A549 (cell line): Measurements from ENCODE around the gene GDNF. TPM values are rescaled to one million over a fixed set of nuclear protein-coding genes. Genes with fewer than 3 reads are reported as not detected.

ENCODE experiments used
- ATAC-seq, 2 experiments: fragments of 200-7000 bp in 1 of 2; fragments of >200 bp in 1 of 2; cut with Nextera tagmentation in 1 of 2; cut with Tn5 transposase in 1 of 2; 3 replicates each; pipeline versions ENCODE4 v1.8.0 to v1.9.1; 2018 to 2020; ENCODE audit warnings: mild to moderate bottlenecking in 1 of 2, moderate library complexity in 1 of 2
- CTCF ChIA-PET: fragments of 300-600 bp; sonication (Branson Sonifier 250); formaldehyde crosslinking; extraction: SDS; loops from one replicate; lab custom pipeline; 2021; ENCODE audit warnings: antibody characterized with exemption, inconsistent platforms; lab: Yijun Ruan, JAX
- POLR2A ChIA-PET: fragments of 350-600 bp; formaldehyde crosslinking; extraction: SDS; loops from one replicate; lab custom pipeline; 2021; ENCODE audit warnings: antibody characterized with exemption, inconsistent platforms; lab: Yijun Ruan, JAX
- DNase-seq, 2 experiments: peaks; one replicate each; pipeline versions ENCODE4 v3.0.0 to v3.0.0-alpha.2; 2011 to 2016; ENCODE audit warnings: low read depth in 1 of 2, low spot score in 1 of 2
- FAIRE-seq: peaks from 2 replicates; lab custom pipeline; 2011; peaks lifted over from hg19 to GRCh38; lab: Jason Lieb, UNC
- H3K27ac ChIP-seq, 2 experiments: fragments of >200 bp; sonication (Bioruptor Twin); formaldehyde crosslinking; 3 replicates each; pipeline ENCODE4 v1.5.1; 2016 to 2017
- H3K4me1 ChIP-seq: fragments of >200 bp; sonication (Bioruptor Twin); formaldehyde crosslinking; 3 replicates; pipeline ENCODE4 v1.6.1; 2016
- H3K4me2 ChIP-seq: fragments of >200 bp; sonication (Bioruptor Twin); formaldehyde crosslinking; 3 replicates; pipeline ENCODE4 v1.6.1; 2016
- H3K4me3 ChIP-seq: fragments of >200 bp; sonication (Bioruptor Twin); formaldehyde crosslinking; 3 replicates; pipeline ENCODE4 v1.5.1; 2016
- H3K9me3 ChIP-seq: fragments of >200 bp; sonication (Bioruptor Twin); formaldehyde crosslinking; 3 replicates; pipeline ENCODE4 v1.6.1; 2016
- BHLHE40 ChIP-seq: IDR thresholded peaks from 2 replicates; pipeline ENCODE4 v1.6.1; 2012; ENCODE audit warnings: low read depth, low read length, inconsistent platforms
- CEBPB ChIP-seq, 2 experiments: fragments of >200 bp in 1 of 2; sonication (Bioruptor Twin) in 1 of 2; formaldehyde crosslinking in 1 of 2; IDR thresholded peaks; 2 replicates each; pipeline ENCODE4 v1.6.1; 2012 to 2016
- EP300 ChIP-seq, 2 experiments: fragments of >200 bp; sonication (Bioruptor Twin); formaldehyde crosslinking; IDR thresholded peaks; 2 replicates in 1 of 2; 3 replicates in 1 of 2; pipeline ENCODE4 v1.6.1; 2016 to 2017
- FOXS1 ChIP-seq: fragments of 250-450 bp; sonication (Bioruptor Pico); IDR thresholded peaks from 2 replicates; pipeline ENCODE4 v1.5.0; 2020; ENCODE audit warnings: mild to moderate bottlenecking, moderate library complexity
- GATA3 ChIP-seq: IDR thresholded peaks from 2 replicates; pipeline ENCODE4 v1.6.1; 2012; ENCODE audit warnings: borderline replicate concordance
- JUN ChIP-seq, 2 experiments: fragments of >200 bp; sonication (Bioruptor Twin); formaldehyde crosslinking; IDR thresholded peaks; 2 replicates in 1 of 2; 3 replicates in 1 of 2; pipeline ENCODE4 v1.6.1; 2016 to 2017
- KDM1A ChIP-seq: fragments of 200-600 bp; sonication (generic); IDR thresholded peaks from 2 replicates; pipeline ENCODE4 v1.6.1; 2016; ENCODE audit warnings: low read depth, mild to moderate bottlenecking
- KDM5A ChIP-seq: fragments of 200-600 bp; sonication (generic); IDR thresholded peaks from 2 replicates; pipeline ENCODE4 v1.6.1; 2016; ENCODE audit warnings: antibody characterized with exemption, mild to moderate bottlenecking
- MAZ ChIP-seq: fragments of 150-350 bp; IDR thresholded peaks from 2 replicates; pipeline ENCODE4 v1.6.1; 2014; ENCODE audit warnings: antibody characterized with exemption, low read depth, low read length, borderline replicate concordance
- NPAS2 ChIP-seq: fragments of 250-450 bp; sonication (Bioruptor Pico); IDR thresholded peaks from 2 replicates; pipeline ENCODE4 v1.8.0; 2022; ENCODE audit warnings: mild to moderate bottlenecking, moderate library complexity, borderline replicate concordance
- POLR2A ChIP-seq: IDR thresholded peaks from 2 replicates; pipeline ENCODE4 v1.6.1; 2012; ENCODE audit warnings: mild to moderate bottlenecking, low read length
- REST ChIP-seq: fragments of 200-600 bp; sonication (generic); IDR thresholded peaks from 2 replicates; pipeline ENCODE4 v1.6.1; 2016; ENCODE audit warnings: antibody characterized with exemption, mild to moderate bottlenecking, moderate library complexity
- TP53 ChIP-seq: fragments of 250-450 bp; sonication (Bioruptor Pico); IDR thresholded peaks from 2 replicates; pipeline ENCODE4 v1.5.0; 2021; ENCODE audit warnings: mild to moderate bottlenecking, moderate library complexity
- ZC3H11A ChIP-seq: fragments of 450-650 bp; IDR thresholded peaks from 2 replicates; pipeline ENCODE4 v1.6.1; 2014; ENCODE audit warnings: antibody characterized with exemption, mild to moderate bottlenecking
- ZFP36 ChIP-seq: fragments of 450-650 bp; IDR thresholded peaks from 2 replicates; pipeline ENCODE4 v1.6.1; 2014; ENCODE audit warnings: borderline replicate concordance; ENCODE audit not compliant: partially characterized antibody
- WGBS: methylation state at CpG from one replicate; pipeline ENCODE4 v1.1.6; 2017; ENCODE audit errors: missing lambda C conversion rate; 5-methylcytosine and 5-hydroxymethylcytosine counted together
- polyA plus RNA-seq, 4 experiments: library from polyadenylated mRNA; depleted of rRNA in 3 of 4; stranded (reverse); fragments of >200 nt; fragmentation: RNase III in 1 of 4; extraction: RNeasy Plus Mini Kit Qiagen cat#74134 plus additional on column Dnase treatment in 1 of 4; gene quantifications; 2 replicates in 3 of 4; 3 replicates in 1 of 4; pipeline ENCODE4 v1.2.3, GENCODE V29; 2011 to 2017
- TF ChIP-seq, protein P1 (sequence below): fragments of 150-350 bp; IDR thresholded peaks from 2 replicates; pipeline ENCODE4 v1.6.1; 2014; ENCODE audit warnings: low read depth, mild to moderate bottlenecking, low read length
- TF ChIP-seq, protein P2 (sequence below): IDR thresholded peaks from 2 replicates; pipeline ENCODE4 v1.6.1; 2012; ENCODE audit warnings: low read depth, borderline replicate concordance

The GDNF gene
- polyA plus RNA-seq, 2 of the 4 experiments (the other 2 are of a cell fraction) = 0.01 TPM; not detected in 1

DNA sequence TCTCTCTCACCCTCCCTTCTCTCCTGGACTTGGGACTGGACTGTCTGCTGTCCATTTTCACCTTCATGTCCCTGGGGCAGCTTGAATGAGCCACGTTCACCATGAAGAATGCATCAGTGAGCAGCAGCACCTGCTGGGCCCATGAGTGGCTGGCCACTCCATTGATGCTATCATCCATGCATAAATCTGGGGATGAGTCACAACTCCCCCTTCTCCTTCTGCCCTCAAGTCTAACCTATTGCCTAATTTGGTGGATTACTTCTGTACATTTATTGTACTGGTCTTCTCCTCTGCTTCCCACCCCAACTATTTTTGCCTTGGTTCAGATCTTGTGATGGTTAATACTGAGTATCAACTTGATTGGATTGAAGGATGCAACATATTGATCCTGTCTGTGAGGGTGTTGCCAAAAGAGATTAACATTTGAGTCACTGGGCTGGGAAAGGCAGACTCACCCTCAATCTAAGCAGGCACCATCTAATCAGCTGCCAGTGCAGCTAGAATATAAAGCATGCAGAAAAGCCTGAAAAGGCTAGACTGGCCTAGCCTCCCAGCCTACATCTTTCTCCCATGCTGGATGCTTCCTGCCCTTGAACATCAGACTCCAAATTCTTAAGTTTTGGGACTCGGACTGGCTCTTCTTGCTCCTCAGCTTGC is 46.7 kb downstream of the GDNF start:
- WGBS = 4% methylated on average over 2 of the region's 2 CpGs
- POLR2A ChIA-PET = no interaction called here

DNA sequence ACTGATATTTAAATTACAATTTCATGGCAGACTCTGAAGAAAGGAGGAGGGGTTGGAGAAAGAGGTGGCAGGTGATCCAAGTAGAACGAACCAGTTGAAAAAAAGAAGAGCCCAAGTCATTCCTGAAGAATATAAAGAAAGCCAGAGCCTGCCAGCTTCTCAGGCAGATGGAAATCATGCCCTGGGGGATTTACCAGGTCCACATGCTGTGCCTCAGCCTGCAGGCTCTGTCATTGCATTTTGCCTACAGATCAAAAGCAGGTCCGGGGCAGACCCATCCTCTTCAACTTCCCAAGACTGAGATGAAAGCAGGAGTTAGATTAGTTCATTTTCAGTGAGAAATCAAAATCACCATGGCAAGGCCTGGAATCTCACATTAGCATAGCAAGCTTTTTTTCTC is 48.5 kb downstream of the GDNF start:
- FAIRE-seq (no peak), DNase-seq (no peak)
- H3K27ac ChIP-seq = no peak overlapping the region
- no peak overlapping the region for H3K4me3 ChIP-seq
- 8% methylated on average over 2 of the region's 2 CpGs for WGBS
- no peak for TF ChIP-seq NPAS2 (CRISPR knock-in tag)
- TF ChIP-seq EP300 (IDR thresholded peaks at IDR 0.05) = no peak
- no peak for TF ChIP-seq KDM5A
- TF ChIP-seq FOXS1 (CRISPR knock-in tag) = no peak
- TF ChIP-seq, all 56 proteins: peak for 0
- Histone ChIP-seq H3K9me3 (peaks cover 11% of the 10 kb centered on the region; the same call in 1 of the 3 replicates), H3K4me2 (no peak overlapping the region), H3K4me1 (no peaks in the 10 kb centered on the region)
- ATAC-seq = no peak
- ChIA-PET CTCF (interaction anchor here (1.4 to 2.3 kb wide), 2 partner anchors 15 to 17 kb away, joined by 4 to 5 read pairs; no protein-coding TSS in a partner anchor), POLR2A (no interaction called here)

More for the DNA sequence above, 46.7 kb downstream of the GDNF start:
- TF ChIP-seq FOXS1 (CRISPR knock-in tag) = no peak
- TF ChIP-seq POLR2A = no peak
- TF ChIP-seq, protein P1, sequence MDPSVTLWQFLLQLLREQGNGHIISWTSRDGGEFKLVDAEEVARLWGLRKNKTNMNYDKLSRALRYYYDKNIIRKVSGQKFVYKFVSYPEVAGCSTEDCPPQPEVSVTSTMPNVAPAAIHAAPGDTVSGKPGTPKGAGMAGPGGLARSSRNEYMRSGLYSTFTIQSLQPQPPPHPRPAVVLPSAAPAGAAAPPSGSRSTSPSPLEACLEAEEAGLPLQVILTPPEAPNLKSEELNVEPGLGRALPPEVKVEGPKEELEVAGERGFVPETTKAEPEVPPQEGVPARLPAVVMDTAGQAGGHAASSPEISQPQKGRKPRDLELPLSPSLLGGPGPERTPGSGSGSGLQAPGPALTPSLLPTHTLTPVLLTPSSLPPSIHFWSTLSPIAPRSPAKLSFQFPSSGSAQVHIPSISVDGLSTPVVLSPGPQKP = no peak
- TF ChIP-seq GATA3 = no peak
- no peak for TF ChIP-seq NPAS2 (CRISPR knock-in tag)
- TF ChIP-seq ZC3H11A = no peak
- no peak for TF ChIP-seq ZFP36
- no peak for TF ChIP-seq KDM1A
- no peak for TF ChIP-seq CEBPB (IDR thresholded peaks at IDR 0.05)
- TF ChIP-seq TP53 (CRISPR knock-in tag) = no peak
- no peak overlapping the region for H3K4me3 ChIP-seq
- ATAC-seq = no peak
- H3K9me3 ChIP-seq = peaks cover 13% of the 10 kb centered on the region; the same call in 1 of the 3 replicates
- H3K27ac ChIP-seq = no peak overlapping the region
- no peak for DNase-seq
- H3K4me1 ChIP-seq = no peaks in the 10 kb centered on the region
- FAIRE-seq = no peak
- CTCF ChIA-PET = no interaction called here
- H3K4me2 ChIP-seq = no peak overlapping the region

- no peaks in the 10 kb centered on the region for H3K4me1 ChIP-seq
- no peak for DNase-seq
- no peak overlapping the region for H3K4me2 ChIP-seq
- ChIA-PET POLR2A (no interaction called here), CTCF (interaction anchor here (2.3 kb wide), 1 partner anchor 13 kb away, joined by 5 read pairs; no protein-coding TSS in a partner anchor)
- TF ChIP-seq KDM5A (no peak), JUN (IDR thresholded peaks at IDR 0.05) (no peak), ZC3H11A (no peak), REST (no peak), MAZ (no peak), BHLHE40 (no peak)
- TF ChIP-seq, protein P2, sequence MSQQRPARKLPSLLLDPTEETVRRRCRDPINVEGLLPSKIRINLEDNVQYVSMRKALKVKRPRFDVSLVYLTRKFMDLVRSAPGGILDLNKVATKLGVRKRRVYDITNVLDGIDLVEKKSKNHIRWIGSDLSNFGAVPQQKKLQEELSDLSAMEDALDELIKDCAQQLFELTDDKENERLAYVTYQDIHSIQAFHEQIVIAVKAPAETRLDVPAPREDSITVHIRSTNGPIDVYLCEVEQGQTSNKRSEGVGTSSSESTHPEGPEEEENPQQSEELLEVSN = no peak
- FAIRE-seq = no peak
- no peak overlapping the region for H3K4me3 ChIP-seq
- H3K27ac ChIP-seq = no peak overlapping the region
- peaks cover 8% of the 10 kb centered on the region; the same call in 1 of the 3 replicates for H3K9me3 ChIP-seq
- 27% methylated on average over 2 of the region's 2 CpGs for WGBS
- no peak for ATAC-seq
These were observed 49.9 kb downstream of the GDNF start for GRCh38 chr5:37789991-37790390.
